ENCODE results near the gene SORBS1.

The SORBS1 gene

GRCh38 chr10:95332666-95333249 is 228.4 kb downstream of the SORBS1 start:
- TF ChIP-seq ZC3H10 (CRISPR knock-in tag; IDR thresholded peaks at IDR 0.05), result no peak
- no peak for TF ChIP-seq ZFP3 (CRISPR knock-in tag; IDR thresholded peaks at IDR 0.05)
- no peak for TF ChIP-seq GLIS3 (CRISPR knock-in tag; IDR thresholded peaks at IDR 0.05)
- TF ChIP-seq ISL1 (CRISPR knock-in tag; IDR thresholded peaks at IDR 0.05), result no peak
- no peak for ATAC-seq

GRCh38 chr10:95331596-95332130 is 229.5 kb downstream of the SORBS1 start:
- no peak for ATAC-seq
- no peak for TF ChIP-seq POU6F1 (CRISPR knock-in tag; IDR thresholded peaks at IDR 0.05; ENCODE audit: borderline replicate concordance, low read depth)
- no peak for TF ChIP-seq BACH2 (CRISPR knock-in tag; IDR thresholded peaks at IDR 0.05; ENCODE audit: borderline replicate concordance)
- no peak for TF ChIP-seq TOX (CRISPR knock-in tag; IDR thresholded peaks at IDR 0.05; ENCODE audit: borderline replicate concordance)
- no peak for TF ChIP-seq TCF4 (CRISPR knock-in tag; IDR thresholded peaks at IDR 0.05; ENCODE audit: borderline replicate concordance)
- no peak for TF ChIP-seq ZFP3 (CRISPR knock-in tag; IDR thresholded peaks at IDR 0.05)
- TF ChIP-seq TSHZ2 (CRISPR knock-in tag; IDR thresholded peaks at IDR 0.05), result no peak
- no peak for TF ChIP-seq ZC3H10 (CRISPR knock-in tag; IDR thresholded peaks at IDR 0.05)
- TF ChIP-seq PPARA (CRISPR knock-in tag; IDR thresholded peaks at IDR 0.05; ENCODE audit: borderline replicate concordance), result no peak
- no peak for TF ChIP-seq CSRNP3 (CRISPR knock-in tag; IDR thresholded peaks at IDR 0.05)
- no peak for TF ChIP-seq ISL1 (CRISPR knock-in tag; IDR thresholded peaks at IDR 0.05)
- TF ChIP-seq ZNF8 (CRISPR knock-in tag; IDR thresholded peaks at IDR 0.05), result no peak
- no peak for TF ChIP-seq ESRRG (CRISPR knock-in tag; IDR thresholded peaks at IDR 0.05)
- no peak for TF ChIP-seq SNAI2 (CRISPR knock-in tag; IDR thresholded peaks at IDR 0.05)
- no peak for TF ChIP-seq CSDC2 (CRISPR knock-in tag; IDR thresholded peaks at IDR 0.05)
- TF ChIP-seq OSR1 (CRISPR knock-in tag; IDR thresholded peaks at IDR 0.05), result no peak
- no peak for TF ChIP-seq ZNF565 (CRISPR knock-in tag; conservative IDR thresholded peaks at IDR 0.05; ENCODE audit: low read depth)

GRCh38 chr10:95330966-95331453 is 230.2 kb downstream of the SORBS1 start:
- ATAC-seq, result no peak
- TF ChIP-seq CSRNP3 (CRISPR knock-in tag; IDR thresholded peaks at IDR 0.05), result no peak

GRCh38 chr10:95329296-95329695 is 231.9 kb downstream of the SORBS1 start:
- ATAC-seq, result no peak
- no peak for TF ChIP-seq PATZ1 (CRISPR knock-in tag; IDR thresholded peaks at IDR 0.05; ENCODE audit: borderline replicate concordance)
- no peak for TF ChIP-seq GLIS3 (CRISPR knock-in tag; IDR thresholded peaks at IDR 0.05)
- no peak for TF ChIP-seq CSRNP3 (CRISPR knock-in tag; IDR thresholded peaks at IDR 0.05)
- TF ChIP-seq ZNF565 (CRISPR knock-in tag; conservative IDR thresholded peaks at IDR 0.05; ENCODE audit: low read depth), result no peak
- TF ChIP-seq TSHZ2 (CRISPR knock-in tag; IDR thresholded peaks at IDR 0.05), result no peak
- TF ChIP-seq POU6F1 (CRISPR knock-in tag; IDR thresholded peaks at IDR 0.05; ENCODE audit: borderline replicate concordance, low read depth), result no peak
- TF ChIP-seq ZNF8 (CRISPR knock-in tag; IDR thresholded peaks at IDR 0.05), result no peak
- no peak for TF ChIP-seq TOX (CRISPR knock-in tag; IDR thresholded peaks at IDR 0.05; ENCODE audit: borderline replicate concordance)
- TF ChIP-seq ESRRG (CRISPR knock-in tag; IDR thresholded peaks at IDR 0.05), result no peak

Data from SK-N-SH treated with all-trans-retinoic acid at 6 μM for 48 hours (cell line).